ENCODE measurements around the gene CYP2S1. TPM values are rescaled to one million over a fixed set of nuclear protein-coding genes. Genes with fewer than 3 reads are reported as not detected.

Gene CYP2S1
- total RNA-seq, 1 donor from 2014 or later: 11.1 TPM

DNA sequence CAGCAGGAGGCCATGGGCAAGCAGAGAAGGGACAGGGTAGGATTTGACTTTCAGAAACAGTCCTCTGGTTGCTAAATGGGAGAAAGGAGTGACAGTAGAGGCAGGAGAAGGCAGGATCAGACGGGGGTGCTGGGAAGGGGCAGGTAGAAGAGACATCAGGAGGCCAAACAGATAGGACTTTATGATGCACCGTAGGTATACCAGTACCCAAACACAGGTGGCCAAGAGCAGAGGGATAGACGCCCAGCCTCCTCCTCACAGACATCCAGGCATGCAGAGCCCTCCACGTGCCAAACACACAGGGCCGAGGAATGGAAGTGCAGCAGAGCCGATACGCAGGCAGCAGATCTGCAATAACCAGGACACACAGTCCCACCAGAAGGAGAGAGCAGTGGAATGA is 24.7 kb downstream of the CYP2S1 start:
- Histone ChIP-seq H3K4me2 (ENCODE audit: low read length) (no peak overlapping the region), H2AFZ (ENCODE audit: low read depth, low read length) (no peak overlapping the region), H3K4me3 (ENCODE audit: insufficient read depth, low read depth, low read length) (no peak overlapping the region), H3K9me3 (ENCODE audit: insufficient read depth, low read depth, low read length) (no peaks in the 10 kb centered on the region), H3K27ac (ENCODE audit: low read depth, low read length) (no peak overlapping the region), H4K20me1 (ENCODE audit: insufficient read depth, low read length) (no peaks in the 10 kb centered on the region), H3K36me3 (ENCODE audit: insufficient read depth, low read length) (peaks cover 13% of the 10 kb centered on the region), H3K27me3 (ENCODE audit: insufficient read depth, low read length) (no peaks in the 10 kb centered on the region), H3K9ac (ENCODE audit: low read length) (no peak overlapping the region), H3K79me2 (ENCODE audit: insufficient read depth, low read length) (peaks cover 37% of the 10 kb centered on the region), H3K4me1 (ENCODE audit: insufficient read depth, low read length) (peaks cover 24% of the 10 kb centered on the region)
- Mint-ChIP-seq H3K4me3 (ENCODE audit: unreplicated experiment) (peak overlapping the region; percentile 62), H3K36me3 (ENCODE audit: low read depth, unreplicated experiment) (peaks cover 11% of the 10 kb centered on the region), H3K27me3 (ENCODE audit: low read depth, unreplicated experiment) (peaks cover 4% of the 10 kb centered on the region), H3K4me1 (ENCODE audit: low read depth, unreplicated experiment) (peaks cover 23% of the 10 kb centered on the region), H3K27ac (ENCODE audit: unreplicated experiment) (peak overlapping the region; percentile 82), H3K9me3 (ENCODE audit: unreplicated experiment) (peaks cover 4% of the 10 kb centered on the region)
- no peak for DNase-seq (ENCODE audit: low read depth)
- FAIRE-seq: no peak
- TF ChIP-seq, protein P1, sequence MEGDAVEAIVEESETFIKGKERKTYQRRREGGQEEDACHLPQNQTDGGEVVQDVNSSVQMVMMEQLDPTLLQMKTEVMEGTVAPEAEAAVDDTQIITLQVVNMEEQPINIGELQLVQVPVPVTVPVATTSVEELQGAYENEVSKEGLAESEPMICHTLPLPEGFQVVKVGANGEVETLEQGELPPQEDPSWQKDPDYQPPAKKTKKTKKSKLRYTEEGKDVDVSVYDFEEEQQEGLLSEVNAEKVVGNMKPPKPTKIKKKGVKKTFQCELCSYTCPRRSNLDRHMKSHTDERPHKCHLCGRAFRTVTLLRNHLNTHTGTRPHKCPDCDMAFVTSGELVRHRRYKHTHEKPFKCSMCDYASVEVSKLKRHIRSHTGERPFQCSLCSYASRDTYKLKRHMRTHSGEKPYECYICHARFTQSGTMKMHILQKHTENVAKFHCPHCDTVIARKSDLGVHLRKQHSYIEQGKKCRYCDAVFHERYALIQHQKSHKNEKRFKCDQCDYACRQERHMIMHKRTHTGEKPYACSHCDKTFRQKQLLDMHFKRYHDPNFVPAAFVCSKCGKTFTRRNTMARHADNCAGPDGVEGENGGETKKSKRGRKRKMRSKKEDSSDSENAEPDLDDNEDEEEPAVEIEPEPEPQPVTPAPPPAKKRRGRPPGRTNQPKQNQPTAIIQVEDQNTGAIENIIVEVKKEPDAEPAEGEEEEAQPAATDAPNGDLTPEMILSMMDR (IDR thresholded peaks at IDR 0.05; ENCODE audit: insufficient read depth, low read depth, low read length): no peak
- no peak for TF ChIP-seq EZH2 (IDR thresholded peaks at IDR 0.05; ENCODE audit: insufficient read depth, low read length)

DNA sequence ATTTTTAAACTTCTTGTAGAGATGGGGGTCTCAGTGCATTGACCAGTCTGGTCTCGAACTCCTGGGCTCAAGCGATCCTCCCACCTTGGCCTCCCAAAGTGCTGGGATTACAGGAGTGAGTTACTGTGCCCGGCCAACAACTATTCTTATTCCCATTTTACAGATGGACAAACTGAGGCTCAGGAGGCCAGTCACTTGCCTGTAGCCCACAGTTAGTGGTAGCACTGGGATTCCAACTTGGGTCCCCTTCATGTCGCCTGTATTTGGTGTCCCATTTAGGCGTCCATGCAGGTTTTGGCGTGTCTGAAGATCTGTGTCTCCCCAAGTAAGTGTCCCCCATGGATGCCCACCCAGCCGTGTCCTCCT is 25.2 kb downstream of the CYP2S1 start:
- Mint-ChIP-seq H3K4me1 (ENCODE audit: low read depth, unreplicated experiment) (peaks cover 26% of the 10 kb centered on the region), H3K36me3 (ENCODE audit: low read depth, unreplicated experiment) (peaks cover 11% of the 10 kb centered on the region), H3K4me3 (ENCODE audit: unreplicated experiment) (peak overlapping the region; percentile 92), H3K27me3 (ENCODE audit: low read depth, unreplicated experiment) (peaks cover 4% of the 10 kb centered on the region), H3K27ac (ENCODE audit: unreplicated experiment) (peak overlapping the region; percentile 66), H3K9me3 (ENCODE audit: unreplicated experiment) (peaks cover 4% of the 10 kb centered on the region)
- DNase-seq (ENCODE audit: low read depth): no peak
- H3K27me3 ChIP-seq (ENCODE audit: insufficient read depth, low read length): no peaks in the 10 kb centered on the region
- H3K79me2 ChIP-seq (ENCODE audit: insufficient read depth, low read length): peaks cover 39% of the 10 kb centered on the region
- H3K9ac ChIP-seq (ENCODE audit: low read length): peak overlapping the region; percentile 100
- FAIRE-seq: no peak
- peaks cover 29% of the 10 kb centered on the region for H3K4me1 ChIP-seq (ENCODE audit: insufficient read depth, low read length)
- peaks cover 13% of the 10 kb centered on the region for H3K36me3 ChIP-seq (ENCODE audit: insufficient read depth, low read length)
- no peak overlapping the region for H3K4me3 ChIP-seq (ENCODE audit: insufficient read depth, low read depth, low read length)
- peak overlapping the region; percentile 93 for H3K27ac ChIP-seq (ENCODE audit: low read depth, low read length)
- peak overlapping the region; percentile 100 for H3K4me2 ChIP-seq (ENCODE audit: low read length)
- no peak for TF ChIP-seq EZH2 (IDR thresholded peaks at IDR 0.05; ENCODE audit: insufficient read depth, low read length)
- TF ChIP-seq, protein P1 (IDR thresholded peaks at IDR 0.05; ENCODE audit: insufficient read depth, low read depth, low read length): no peak
- H3K9me3 ChIP-seq (ENCODE audit: insufficient read depth, low read depth, low read length): no peaks in the 10 kb centered on the region
- H4K20me1 ChIP-seq (ENCODE audit: insufficient read depth, low read length): no peaks in the 10 kb centered on the region
- peak overlapping the region; percentile 64 for H2AFZ ChIP-seq (ENCODE audit: low read depth, low read length)

DNA sequence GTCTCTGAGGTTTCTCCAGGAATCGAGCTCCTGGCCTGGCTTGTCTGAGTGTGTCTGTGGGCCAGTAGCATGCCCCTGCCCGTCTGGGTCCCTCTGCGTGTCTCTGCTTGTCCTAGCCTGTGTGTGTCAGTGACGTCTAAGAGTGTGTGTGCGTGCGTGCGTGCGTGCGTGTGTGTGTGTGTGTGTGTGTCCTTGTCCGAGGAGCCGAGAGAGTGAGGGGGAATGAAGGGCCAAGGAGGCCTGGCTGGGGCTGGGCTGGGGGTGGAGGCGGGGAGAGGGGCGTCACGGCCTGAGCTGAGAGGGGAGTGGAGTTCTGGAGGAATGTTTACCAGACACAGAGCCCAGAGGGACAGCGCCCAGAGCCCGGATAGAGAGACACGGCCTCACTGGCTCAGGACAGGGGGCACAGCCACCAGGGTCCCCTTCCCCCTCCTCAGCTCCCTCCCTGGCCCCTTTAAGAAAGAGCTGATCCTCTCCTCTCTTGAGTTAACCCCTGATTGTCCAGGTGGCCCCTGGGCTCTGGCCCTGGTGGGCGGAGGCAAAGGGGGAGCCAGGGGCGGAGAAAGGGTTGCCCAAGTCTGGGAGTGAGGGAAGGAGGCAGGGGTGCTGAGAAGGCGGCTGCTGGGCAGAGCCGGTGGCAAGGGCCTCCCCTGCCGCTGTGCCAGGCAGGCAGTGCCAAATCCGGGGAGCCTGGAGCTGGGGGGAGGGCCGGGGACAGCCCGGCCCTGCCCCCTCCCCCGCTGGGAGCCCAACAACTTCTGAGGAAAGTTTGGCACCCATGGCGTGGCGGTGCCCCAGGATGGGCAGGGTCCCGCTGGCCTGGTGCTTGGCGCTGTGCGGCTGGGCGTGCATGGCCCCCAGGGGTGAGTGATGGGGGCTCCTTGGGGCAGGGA is 25.8 kb downstream of the CYP2S1 start, which contains the start of gene AXL:
Gene AXL (plus strand): TSS at position 609 of the 893 bp plus-strand sequence. CDS start 170 bp downstream, at position 779.
- peak within 1 kb of the TSS; percentile 98 for H3K4me3 ChIP-seq (ENCODE audit: insufficient read depth, low read depth, low read length)
- peak within 1 kb of the TSS; percentile 100 for H3K9ac ChIP-seq (ENCODE audit: low read length)
- H3K27me3 ChIP-seq (ENCODE audit: insufficient read depth, low read length): no peaks in the 10 kb centered on the region
- peaks cover 35% of the 10 kb centered on the region for H3K4me1 ChIP-seq (ENCODE audit: insufficient read depth, low read length)
- H3K9me3 ChIP-seq (ENCODE audit: insufficient read depth, low read depth, low read length): no peaks in the 10 kb centered on the region
- peaks cover 43% of the 10 kb centered on the region for H3K79me2 ChIP-seq (ENCODE audit: insufficient read depth, low read length)
- TF ChIP-seq, protein P1 (IDR thresholded peaks at IDR 0.05; ENCODE audit: insufficient read depth, low read depth, low read length): no peak
- no peak for TF ChIP-seq EZH2 (IDR thresholded peaks at IDR 0.05; ENCODE audit: insufficient read depth, low read length)
- DNase-seq (ENCODE audit: low read depth) (peak; percentile 83), FAIRE-seq (no peak)
- H3K4me1 Mint-ChIP-seq (ENCODE audit: low read depth, unreplicated experiment): peaks cover 32% of the 10 kb centered on the region
- peak within 1 kb of the TSS; percentile 100 for H3K4me2 ChIP-seq (ENCODE audit: low read length)
- H3K36me3 Mint-ChIP-seq (ENCODE audit: low read depth, unreplicated experiment): peaks cover 12% of the 10 kb centered on the region
- H3K4me3 Mint-ChIP-seq (ENCODE audit: unreplicated experiment): peak within 1 kb of the TSS; percentile 92
- no peaks in the 10 kb centered on the region for H4K20me1 ChIP-seq (ENCODE audit: insufficient read depth, low read length)
- peak within 1 kb of the TSS; percentile 64 for H2AFZ ChIP-seq (ENCODE audit: low read depth, low read length)
- H3K27ac ChIP-seq (ENCODE audit: low read depth, low read length): peak within 1 kb of the TSS; percentile 93
- H3K27me3 Mint-ChIP-seq (ENCODE audit: low read depth, unreplicated experiment): no peaks in the 10 kb centered on the region
- peaks cover 13% of the 10 kb centered on the region for H3K36me3 ChIP-seq (ENCODE audit: insufficient read depth, low read length)
- peaks cover 4% of the 10 kb centered on the region for H3K9me3 Mint-ChIP-seq (ENCODE audit: unreplicated experiment)
- H3K27ac Mint-ChIP-seq (ENCODE audit: unreplicated experiment): peak within 1 kb of the TSS; percentile 70
